Measurements from ENCODE around the gene PIP4K2C.
A peak's percentile ranks its signal among the peaks of the same experiment; 100 is the strongest.

PIP4K2C gene

GRCh38 chr12:57602544-57602943 lies 11.6 kb downstream of the PIP4K2C start:
- H3K4me3 ChIP-seq (ENCODE audit: low read depth, low read length): no peak overlapping the region
- no peak for TF ChIP-seq CTCF (IDR thresholded peaks at IDR 0.05; ENCODE audit: low read depth, low read length)

GRCh38 chr12:57603324-57603723 lies 12.3 kb downstream of the PIP4K2C start:
- no peak overlapping the region for H3K4me3 ChIP-seq (ENCODE audit: low read depth, low read length)
- TF ChIP-seq CTCF (IDR thresholded peaks at IDR 0.05; ENCODE audit: low read depth, low read length): no peak

GRCh38 chr12:57603815-57604453 lies 12.9 kb downstream of the PIP4K2C start:
- H3K4me3 ChIP-seq (ENCODE audit: low read depth, low read length): peak overlapping the region; percentile 62
- no peak for TF ChIP-seq CTCF (IDR thresholded peaks at IDR 0.05; ENCODE audit: low read depth, low read length)

GRCh38 chr12:57604454-57604991 lies 13.5 kb downstream of the PIP4K2C start, which contains the start of gene DTX3:
Gene DTX3 (plus strand): TSS chr12:57604824. CDS start chr12:57606518, 1,694 bp downstream.
- TF ChIP-seq CTCF (IDR thresholded peaks at IDR 0.05; ENCODE audit: low read depth, low read length): no peak
- H3K4me3 ChIP-seq (ENCODE audit: low read depth, low read length): peak within 1 kb of the TSS; percentile 62

- peak overlapping the region; percentile 62 for H3K4me3 ChIP-seq (ENCODE audit: low read depth, low read length)
- no peak for TF ChIP-seq CTCF (IDR thresholded peaks at IDR 0.05; ENCODE audit: low read depth, low read length)
Measured at GRCh38 chr12:57604992-57605810, 14.2 kb downstream of the PIP4K2C start.

GRCh38 chr12:57605811-57606311 lies 14.9 kb downstream of the PIP4K2C start:
- TF ChIP-seq CTCF (IDR thresholded peaks at IDR 0.05; ENCODE audit: low read depth, low read length): no peak
- no peak overlapping the region for H3K4me3 ChIP-seq (ENCODE audit: low read depth, low read length)

- no peak overlapping the region for H3K4me3 ChIP-seq (ENCODE audit: low read depth, low read length)
- no peak for TF ChIP-seq CTCF (IDR thresholded peaks at IDR 0.05; ENCODE audit: low read depth, low read length)
Measured at GRCh38 chr12:57606399-57606798, 15.4 kb downstream of the PIP4K2C start.
